ENCODE measurements around the gene DLG5. TPM values are rescaled to one million over a fixed set of nuclear protein-coding genes. Genes with fewer than 3 reads are reported as not detected.

The DLG5 gene
- total RNA-seq, 2 donors from 2014 or later: 22.6 to 35.6 TPM

DNA sequence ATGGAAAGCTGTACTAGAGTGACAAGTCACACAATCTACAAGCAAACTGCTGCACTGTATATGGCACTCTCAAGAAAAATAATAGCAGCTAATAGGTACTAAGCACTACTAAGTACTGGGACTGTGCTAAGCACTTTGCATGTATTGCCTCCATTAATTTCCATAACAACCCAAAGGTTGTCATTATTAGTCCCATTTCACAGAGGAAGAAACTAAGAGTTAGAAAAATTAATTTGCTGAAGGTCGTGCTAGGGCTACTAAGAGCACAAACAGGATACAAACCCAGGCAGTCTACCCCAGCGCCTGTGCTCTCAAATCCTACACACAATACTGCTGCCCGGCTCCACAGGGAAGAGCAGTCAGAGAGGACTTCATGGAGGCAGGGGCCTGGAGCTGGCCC lies 51.7 kb downstream of the DLG5 start:
- H3K27me3 ChIP-seq: no peaks in the 10 kb centered on the region
- no peak overlapping the region for H3K4me3 ChIP-seq
- H3K27ac ChIP-seq: no peak overlapping the region
- 91 to 95% methylated on average over 3 of the region's 3 CpGs for WGBS, 2 donors
- H3K36me3 ChIP-seq (replicated peaks in 1 of 2; ENCODE audit: insufficient read depth in 1 of 2, low read depth in 2 of 2): no peaks in the 10 kb centered on the region
- H3K9me3 ChIP-seq: no peaks in the 10 kb centered on the region
- TF ChIP-seq, protein P1, sequence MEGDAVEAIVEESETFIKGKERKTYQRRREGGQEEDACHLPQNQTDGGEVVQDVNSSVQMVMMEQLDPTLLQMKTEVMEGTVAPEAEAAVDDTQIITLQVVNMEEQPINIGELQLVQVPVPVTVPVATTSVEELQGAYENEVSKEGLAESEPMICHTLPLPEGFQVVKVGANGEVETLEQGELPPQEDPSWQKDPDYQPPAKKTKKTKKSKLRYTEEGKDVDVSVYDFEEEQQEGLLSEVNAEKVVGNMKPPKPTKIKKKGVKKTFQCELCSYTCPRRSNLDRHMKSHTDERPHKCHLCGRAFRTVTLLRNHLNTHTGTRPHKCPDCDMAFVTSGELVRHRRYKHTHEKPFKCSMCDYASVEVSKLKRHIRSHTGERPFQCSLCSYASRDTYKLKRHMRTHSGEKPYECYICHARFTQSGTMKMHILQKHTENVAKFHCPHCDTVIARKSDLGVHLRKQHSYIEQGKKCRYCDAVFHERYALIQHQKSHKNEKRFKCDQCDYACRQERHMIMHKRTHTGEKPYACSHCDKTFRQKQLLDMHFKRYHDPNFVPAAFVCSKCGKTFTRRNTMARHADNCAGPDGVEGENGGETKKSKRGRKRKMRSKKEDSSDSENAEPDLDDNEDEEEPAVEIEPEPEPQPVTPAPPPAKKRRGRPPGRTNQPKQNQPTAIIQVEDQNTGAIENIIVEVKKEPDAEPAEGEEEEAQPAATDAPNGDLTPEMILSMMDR (IDR thresholded peaks at IDR 0.05): no peak
- no peak for TF ChIP-seq POLR2A (IDR thresholded peaks at IDR 0.05)
- intact Hi-C loops (cut with DNase I): no loop called here
- H3K4me1 ChIP-seq: peaks cover 16% of the 10 kb centered on the region
- ATAC-seq: no peak
- DNase-seq: no peak

DNA sequence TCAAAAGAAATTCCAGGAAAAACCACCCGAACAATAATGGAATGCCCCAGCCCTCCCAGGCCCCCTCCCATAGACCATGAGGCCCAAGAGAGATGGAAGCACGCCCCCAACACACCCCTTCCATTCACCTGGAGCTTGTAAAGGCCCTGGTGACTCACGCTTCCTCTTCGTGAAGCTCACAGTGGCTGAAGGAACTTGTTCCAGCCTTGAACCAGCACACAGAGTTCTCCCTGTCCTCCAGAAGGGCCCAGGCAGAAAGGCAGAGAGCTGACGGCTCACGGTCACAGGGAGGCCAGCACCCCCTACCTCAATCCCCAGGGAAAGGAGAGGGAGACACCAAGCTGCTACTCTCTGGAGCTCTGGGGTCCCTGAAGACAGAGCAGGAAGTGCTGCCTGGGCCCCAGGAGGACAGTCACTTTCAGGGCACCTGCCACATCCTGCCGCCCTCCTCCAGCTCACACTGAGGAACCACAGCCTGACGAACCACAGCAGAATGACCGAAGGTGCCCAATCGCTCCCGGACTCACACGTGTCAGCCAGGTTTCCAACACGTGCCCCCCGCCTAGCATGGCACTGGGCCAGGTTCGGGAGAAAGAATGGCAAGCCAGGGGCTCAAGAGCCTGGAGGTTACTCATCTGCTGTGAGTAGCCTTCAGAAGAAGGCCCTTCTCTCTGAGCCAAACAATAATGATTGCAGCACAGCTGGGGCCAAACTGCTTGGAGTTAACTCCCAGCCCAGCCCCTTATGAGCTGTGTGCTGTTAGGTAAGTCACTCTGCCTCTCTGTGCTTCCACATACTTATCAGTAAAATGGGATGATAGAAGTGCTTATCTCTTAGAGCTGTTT lies 52.8 kb downstream of the DLG5 start:
- Histone ChIP-seq H3K9me3 (no peaks in the 10 kb centered on the region), H3K27ac (peak overlapping the region in 2 of 4 donors; percentile 49 to 64), H3K36me3 (replicated peaks in 1 of 2; ENCODE audit: insufficient read depth in 1 of 2, low read depth in 2 of 2) (no peaks in the 10 kb centered on the region), H3K4me1 (peaks cover 16% of the 10 kb centered on the region), H3K27me3 (no peaks in the 10 kb centered on the region), H3K4me3 (no peak overlapping the region)
- 44 to 51% methylated on average over 14 to 15 of the region's 15 CpGs for WGBS, 2 donors
- intact Hi-C loops (cut with DNase I): no loop called here
- ATAC-seq (peak; percentile 59), DNase-seq (peak; percentile 40 to 54 (median 46))
- TF ChIP-seq POLR2A (IDR thresholded peaks at IDR 0.05): peak in 1 of 3 donors; percentile 17
- TF ChIP-seq, protein P1 (IDR thresholded peaks at IDR 0.05): no peak

DNA sequence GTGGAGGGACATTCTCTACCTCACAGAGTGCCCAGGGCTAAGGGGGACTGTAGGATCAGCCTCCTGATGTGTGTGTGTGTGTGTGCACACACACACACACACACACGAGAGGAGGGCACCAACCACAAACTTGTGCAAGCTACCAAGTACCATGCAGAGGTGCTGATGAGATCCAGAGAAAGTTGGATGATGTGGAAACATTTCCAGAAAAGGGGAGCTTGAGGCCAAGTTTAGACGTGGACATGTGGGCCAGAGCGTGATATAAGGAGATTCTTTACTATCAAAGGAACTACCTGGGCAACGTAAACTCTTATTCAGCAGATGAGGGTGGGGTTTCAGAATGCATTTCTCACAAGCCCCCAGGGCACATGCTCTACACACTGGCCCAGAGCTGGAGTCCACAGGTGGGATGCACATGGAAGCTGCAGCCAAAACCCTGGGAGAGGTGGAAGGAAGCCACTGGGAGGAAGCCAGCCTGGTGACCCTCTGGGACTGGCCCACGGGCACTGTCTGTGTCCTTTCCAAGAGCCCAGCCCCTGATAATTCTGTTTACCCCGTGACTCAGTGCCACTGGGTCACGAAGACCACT lies 53.5 kb downstream of the DLG5 start:
- Histone ChIP-seq H3K27ac (peak overlapping the region in 2 of 4 donors; percentile 49 to 64), H3K4me3 (no peak overlapping the region), H3K36me3 (replicated peaks in 1 of 2; ENCODE audit: insufficient read depth in 1 of 2, low read depth in 2 of 2) (no peaks in the 10 kb centered on the region), H3K4me1 (peaks cover 16% of the 10 kb centered on the region), H3K27me3 (no peaks in the 10 kb centered on the region), H3K9me3 (no peaks in the 10 kb centered on the region)
- TF ChIP-seq, protein P1 (IDR thresholded peaks at IDR 0.05): no peak
- TF ChIP-seq POLR2A (IDR thresholded peaks at IDR 0.05): no peak
- 86 to 88% methylated on average over 6 to 7 of the region's 7 CpGs for WGBS, 2 donors
- ATAC-seq: no peak
- DNase-seq: no peak
- intact Hi-C loops (cut with DNase I): no loop called here

DNA sequence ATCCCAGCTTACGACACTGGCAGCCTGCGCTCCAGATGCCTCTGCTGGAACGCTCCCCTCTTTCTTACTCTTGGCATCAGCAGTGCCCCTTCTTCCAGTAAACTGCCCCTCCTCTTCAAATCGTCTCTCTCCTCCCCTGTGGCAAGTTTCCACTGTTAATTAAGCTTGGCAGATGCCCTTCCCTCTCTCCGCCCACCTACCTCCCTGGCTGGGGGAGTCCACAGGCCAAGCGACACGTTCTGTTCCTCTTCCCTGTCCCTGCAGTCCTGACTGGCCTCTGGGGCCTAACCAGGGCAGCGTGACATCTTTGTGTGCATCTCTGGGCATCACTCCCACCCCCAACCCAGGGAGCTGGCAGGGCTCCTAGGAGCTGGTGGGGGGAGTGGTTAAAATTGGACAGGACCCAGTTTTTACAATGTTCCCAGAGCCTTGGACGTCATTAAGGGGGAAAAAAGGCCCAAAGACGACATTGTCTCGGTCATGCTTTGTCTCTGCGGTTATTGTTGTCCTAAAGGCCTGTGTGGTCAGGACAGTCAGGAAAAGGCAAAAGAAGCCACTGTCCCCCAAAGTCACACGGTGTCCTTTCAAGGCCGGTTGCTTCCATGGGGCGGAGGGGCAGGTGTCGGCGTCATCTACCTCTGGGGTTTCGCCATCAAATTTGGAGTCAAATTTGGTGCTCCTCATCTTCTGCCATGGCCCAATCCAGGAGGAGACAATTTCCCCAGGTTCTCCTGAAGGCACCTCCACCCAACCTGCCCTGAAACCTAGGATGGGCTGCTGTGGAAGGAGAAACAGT lies 54.2 kb downstream of the DLG5 start:
- TF ChIP-seq, protein P1 (IDR thresholded peaks at IDR 0.05): no peak
- no peak for TF ChIP-seq POLR2A (IDR thresholded peaks at IDR 0.05)
- H3K27me3 ChIP-seq: no peaks in the 10 kb centered on the region
- H3K27ac ChIP-seq: no peak overlapping the region
- H3K9me3 ChIP-seq: no peaks in the 10 kb centered on the region
- no peak for ATAC-seq
- WGBS, 2 donors: 83 to 88% methylated on average over 17 to 18 of the region's 18 CpGs
- intact Hi-C loops (cut with DNase I): no loop called here
- peaks cover 16% of the 10 kb centered on the region for H3K4me1 ChIP-seq
- no peaks in the 10 kb centered on the region for H3K36me3 ChIP-seq (replicated peaks in 1 of 2; ENCODE audit: insufficient read depth in 1 of 2, low read depth in 2 of 2)
- DNase-seq: no peak
- H3K4me3 ChIP-seq: no peak overlapping the region
